Mucosa of rectum (tissue), 2 donors: ENCODE measurements around the gene SMIM1.

Source experiments
- H3K27ac ChIP-seq, 2 donors: one replicate each; pipeline ENCODE4 v1.7.0; 2013; ENCODE audit warnings: inconsistent platforms in 2 of 2, low read depth in 2 of 2, low read length in 2 of 2
- H3K27me3 ChIP-seq, 2 donors: one replicate each; pipeline ENCODE4 v1.7.0; 2013; ENCODE audit warnings: low read length in 2 of 2; ENCODE audit not compliant: control insufficient read depth in 2 of 2, insufficient read depth in 2 of 2
- H3K36me3 ChIP-seq, 2 donors: one replicate each; pipeline ENCODE4 v1.7.0; 2013; ENCODE audit warnings: low read length in 2 of 2; ENCODE audit not compliant: control insufficient read depth in 2 of 2, insufficient read depth in 2 of 2
- H3K4me1 ChIP-seq, 2 donors: one replicate each; pipeline ENCODE4 v1.7.0; 2013; ENCODE audit warnings: low read length in 2 of 2, mild to moderate bottlenecking in 1 of 2; ENCODE audit not compliant: control insufficient read depth in 2 of 2, insufficient read depth in 2 of 2
- H3K4me3 ChIP-seq, 2 donors: one replicate each; pipeline ENCODE4 v1.7.0; 2013; ENCODE audit warnings: low read length in 2 of 2
- H3K9ac ChIP-seq, 2 donors: one replicate each; pipeline ENCODE4 v1.7.0; 2013; ENCODE audit warnings: low read length in 2 of 2, low read depth in 1 of 2, mild to moderate bottlenecking in 1 of 2
- H3K9me3 ChIP-seq, 2 donors: one replicate each; pipeline ENCODE4 v1.7.0; 2013; ENCODE audit warnings: low read length in 2 of 2; ENCODE audit not compliant: control insufficient read depth in 2 of 2
- donor health status: healthy.
- donor health status: Normal muscosa, but diverticular disease.

The SMIM1 gene

DNA sequence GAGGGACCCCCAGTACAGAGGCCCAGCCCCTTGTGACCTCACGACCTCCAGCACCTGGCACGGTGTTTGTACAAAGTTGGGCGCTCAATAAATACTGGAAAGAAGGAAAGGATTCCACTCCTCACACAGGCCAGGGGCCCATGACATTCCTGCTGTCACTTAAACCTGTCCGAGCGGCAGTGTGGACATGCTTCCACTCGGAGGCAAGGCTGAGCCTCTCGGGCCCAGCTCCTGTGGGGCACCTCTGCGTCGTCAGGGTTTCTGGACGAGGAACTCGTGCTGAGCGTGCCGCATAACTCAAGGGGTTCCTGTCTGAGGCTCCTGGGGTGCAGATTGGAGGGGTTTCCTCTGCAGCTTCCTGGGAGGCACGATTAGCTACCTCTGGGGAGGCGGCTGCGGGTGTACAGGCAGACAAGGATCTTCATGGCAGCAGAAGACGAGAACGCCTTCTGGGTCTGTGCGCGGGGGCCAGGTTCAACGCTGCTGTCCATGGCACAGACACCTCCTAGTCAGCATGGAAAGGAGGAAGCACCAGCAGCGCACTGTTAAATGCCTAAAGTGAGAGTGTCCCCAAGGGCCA lies 3.6 kb upstream of the SMIM1 start:
- H3K27ac ChIP-seq: no peak overlapping the region
- H3K27me3 ChIP-seq: peaks cover 0 to 4% of the 10 kb centered on the region in 2 donors
- H3K36me3 ChIP-seq: no peaks in the 10 kb centered on the region
- H3K9ac ChIP-seq: no peak overlapping the region
- no peaks in the 10 kb centered on the region for H3K9me3 ChIP-seq
- H3K4me3 ChIP-seq: no peak overlapping the region
- H3K4me1 ChIP-seq: peaks cover 8 to 9% of the 10 kb centered on the region in 2 donors

DNA sequence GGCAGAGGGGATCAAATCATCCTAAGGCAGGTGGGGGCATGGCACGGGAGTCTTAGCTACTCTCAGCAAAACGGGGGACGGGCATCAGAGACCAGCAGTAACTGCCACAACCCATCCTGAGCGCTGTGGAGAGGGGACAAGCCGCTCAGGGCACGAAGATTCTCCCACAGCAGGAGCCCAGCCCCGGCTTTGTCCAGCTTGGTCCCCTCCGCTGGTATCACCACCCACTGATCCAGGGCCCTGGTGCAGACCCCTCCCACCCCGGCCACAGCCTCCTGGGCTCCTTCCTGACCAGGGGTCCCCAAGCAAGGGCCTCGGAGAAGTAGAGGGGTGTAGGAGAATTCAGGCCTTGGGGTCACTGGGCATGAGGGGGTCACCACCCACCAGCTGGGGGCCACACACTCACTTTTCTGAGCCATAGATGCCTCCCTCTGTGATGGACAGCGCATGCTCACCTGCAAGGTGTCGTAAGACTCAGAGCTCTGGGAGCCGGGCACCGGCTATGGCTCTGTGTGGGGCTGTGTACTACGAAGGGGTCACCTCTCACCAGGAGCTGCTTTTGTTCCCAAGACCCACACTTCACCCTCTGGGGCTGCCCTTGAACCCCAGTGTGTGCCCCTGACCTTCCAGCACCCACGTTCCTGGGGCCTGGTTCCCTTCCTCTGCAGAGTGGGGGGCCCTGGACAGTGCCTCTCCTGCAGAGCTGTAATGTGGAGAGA lies 2.3 kb upstream of the SMIM1 start:
- no peak overlapping the region for H3K4me3 ChIP-seq

DNA sequence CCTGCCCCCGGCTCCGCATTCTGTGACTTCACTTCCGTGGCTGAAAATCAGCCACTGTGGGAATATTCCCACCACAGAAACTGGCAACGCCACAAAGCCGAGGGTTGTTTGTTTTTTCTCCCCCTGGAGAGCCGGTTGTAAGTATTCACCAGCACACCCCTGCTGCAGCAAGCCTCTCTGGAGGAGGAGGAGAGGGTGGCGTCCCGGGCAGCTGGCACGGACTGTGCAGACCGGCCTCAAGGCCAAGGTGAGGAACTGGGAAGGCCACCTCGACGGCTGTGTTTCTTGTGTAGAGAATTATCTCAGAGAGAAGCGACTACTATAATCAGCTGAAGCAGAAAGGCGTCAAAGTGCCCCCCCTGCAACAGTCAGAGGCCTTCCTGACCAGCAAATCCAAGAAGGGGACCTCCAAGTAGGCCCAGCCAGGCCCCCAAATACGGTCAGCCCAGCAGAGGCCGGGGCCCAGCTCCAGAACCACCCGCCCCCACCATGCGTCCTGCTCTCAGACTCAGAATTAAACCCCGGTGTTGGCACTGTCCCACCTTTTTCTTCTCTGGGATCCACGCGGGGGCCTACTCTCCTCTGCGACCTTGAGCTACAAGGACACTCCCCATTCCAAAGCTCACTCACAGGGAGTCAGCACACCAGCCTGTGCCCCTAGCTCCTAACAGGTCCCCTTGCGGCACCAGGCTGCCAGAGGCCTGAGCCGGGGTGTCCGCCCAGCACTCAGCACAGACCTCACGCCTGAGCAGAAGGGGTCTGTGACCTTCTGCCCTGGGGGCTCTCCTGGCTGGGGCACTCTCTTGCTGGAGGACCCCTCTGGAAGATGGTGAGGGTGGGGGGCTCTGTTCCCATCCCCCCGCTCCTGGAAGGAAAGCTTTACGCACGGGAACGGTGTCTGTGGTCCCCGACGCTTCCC lies 1.2 kb upstream of the SMIM1 start:
- Histone ChIP-seq H3K36me3 (no peaks in the 10 kb centered on the region), H3K4me3 (peak overlapping the region; percentile 49 to 61), H3K9me3 (no peaks in the 10 kb centered on the region), H3K27me3 (peaks cover 0 to 4% of the 10 kb centered on the region in 2 donors), H3K27ac (no peak overlapping the region), H3K4me1 (peaks cover 15 to 23% of the 10 kb centered on the region in 2 donors), H3K9ac (peak overlapping the region in 1 of 2 donors; percentile 42)

More for the DNA sequence above, 2.3 kb upstream of the SMIM1 start:
- Histone ChIP-seq H3K27me3 (peaks cover 0 to 4% of the 10 kb centered on the region in 2 donors), H3K9ac (no peak overlapping the region), H3K4me1 (peaks cover 9 to 12% of the 10 kb centered on the region in 2 donors), H3K9me3 (no peaks in the 10 kb centered on the region), H3K36me3 (no peaks in the 10 kb centered on the region), H3K27ac (no peak overlapping the region)

DNA sequence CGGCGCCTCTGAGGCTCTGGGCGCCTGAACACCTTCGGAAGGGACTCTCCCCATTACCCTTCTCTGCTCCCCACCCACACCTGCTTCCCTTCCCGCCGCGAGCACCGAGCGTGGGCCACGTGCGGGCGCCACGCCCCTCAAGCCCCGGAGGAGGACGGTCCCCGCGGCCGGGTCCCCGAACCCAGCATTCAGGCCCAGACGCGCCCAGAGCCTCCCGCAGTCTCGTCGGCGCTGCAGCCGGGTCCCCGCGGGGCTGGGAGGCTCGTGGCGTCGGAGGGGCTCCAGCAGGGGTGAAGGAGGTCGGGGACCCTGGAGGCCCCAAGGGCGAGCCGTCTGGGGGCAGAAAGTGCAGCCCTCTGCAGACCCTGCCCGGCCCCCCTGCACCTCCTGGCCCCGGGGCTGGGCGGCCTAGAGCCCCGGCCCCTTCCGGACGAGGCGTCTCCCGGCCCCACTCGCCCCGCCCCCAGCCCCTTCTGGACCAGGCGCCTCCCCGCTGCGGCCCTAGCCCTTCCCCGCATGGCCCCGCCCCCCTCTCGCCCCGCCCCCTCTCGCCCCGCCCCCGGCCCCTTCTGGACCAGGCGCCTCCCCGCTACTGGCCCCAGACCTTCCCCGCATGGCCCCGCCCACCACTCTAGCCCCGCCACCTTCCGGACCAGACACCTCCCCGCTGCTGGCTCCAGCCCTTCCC lies 378 bp upstream of the SMIM1 start:
- Histone ChIP-seq H3K9me3 (no peaks in the 10 kb centered on the region), H3K4me1 (peaks cover 15 to 23% of the 10 kb centered on the region in 2 donors), H3K27ac (no peak overlapping the region), H3K4me3 (peak overlapping the region; percentile 49 to 61), H3K27me3 (peaks cover 0 to 4% of the 10 kb centered on the region in 2 donors), H3K9ac (peak overlapping the region; percentile 17 to 42), H3K36me3 (no peaks in the 10 kb centered on the region)

DNA sequence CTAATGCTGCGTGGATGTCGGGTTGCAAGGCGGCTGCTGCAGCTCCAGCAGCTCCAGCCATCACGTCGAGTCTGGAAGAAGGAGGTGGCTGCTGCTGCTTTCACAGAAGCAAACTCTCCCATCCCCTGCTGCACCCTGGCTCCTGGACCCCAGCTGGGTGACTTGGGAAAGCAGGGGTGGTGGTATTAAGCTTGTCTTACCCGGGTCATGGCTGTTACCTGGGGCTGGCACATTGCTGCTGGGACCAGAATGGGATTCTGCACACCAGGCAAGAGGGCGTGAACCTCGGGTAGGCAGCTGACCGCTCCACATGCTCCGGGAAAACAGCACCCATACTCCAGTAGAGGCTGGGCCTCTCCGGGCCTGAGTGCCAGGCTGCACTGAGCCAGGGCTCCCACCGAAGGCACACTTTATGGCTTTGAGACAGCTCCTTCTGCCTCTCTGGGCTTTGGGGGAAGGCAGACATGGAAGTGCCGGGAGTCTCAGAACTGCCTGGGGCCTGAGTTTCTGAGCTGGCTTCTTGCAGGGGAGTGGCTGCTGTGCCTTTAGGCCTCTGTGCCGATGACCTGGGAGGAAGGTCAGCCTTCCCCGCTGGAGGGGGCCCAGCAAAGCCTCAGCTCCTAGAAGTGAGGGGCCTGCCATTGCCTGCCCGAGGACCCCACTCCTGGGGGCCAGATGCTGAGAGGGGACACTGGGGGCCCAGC lies 1.2 kb downstream of the SMIM1 start:
- Histone ChIP-seq H3K4me3 (peak overlapping the region in 1 of 2 donors; percentile 54), H3K9me3 (no peaks in the 10 kb centered on the region), H3K27me3 (peaks cover 0 to 4% of the 10 kb centered on the region in 2 donors), H3K4me1 (peaks cover 15 to 23% of the 10 kb centered on the region in 2 donors), H3K27ac (no peak overlapping the region), H3K9ac (no peak overlapping the region), H3K36me3 (no peaks in the 10 kb centered on the region)

DNA sequence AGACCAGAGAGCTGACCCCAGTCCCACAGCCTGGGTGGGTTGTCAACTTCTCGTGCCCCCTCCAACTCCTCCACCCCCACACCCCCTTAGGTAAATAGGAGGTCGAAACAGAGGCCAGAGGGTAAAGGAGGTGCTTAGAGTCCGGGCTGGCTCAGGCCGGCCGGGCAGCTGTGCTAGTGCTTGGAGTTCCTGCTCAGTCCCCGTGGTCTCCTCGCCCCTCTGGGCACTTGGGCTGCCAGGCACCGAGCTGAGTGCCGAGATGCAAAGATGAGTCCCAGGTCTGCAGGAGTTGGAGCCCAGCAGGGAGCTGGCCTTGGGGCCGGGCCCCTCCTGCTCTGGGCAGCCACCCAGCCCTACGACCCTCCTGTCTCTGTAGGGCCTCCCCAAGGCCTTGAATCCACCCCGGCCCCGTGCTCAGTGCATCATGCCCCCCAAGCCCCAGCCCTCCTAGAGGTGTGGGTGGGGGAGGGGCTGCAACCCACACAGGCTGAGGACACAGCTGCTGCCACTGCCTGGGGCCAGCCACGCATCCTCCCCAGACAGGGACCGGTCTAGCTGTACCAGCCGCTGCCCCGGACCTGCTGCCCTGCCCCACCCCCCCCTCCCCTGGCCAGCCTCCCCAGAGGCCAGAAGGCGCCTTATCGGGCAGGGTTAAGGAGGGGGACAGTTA lies 1.9 kb downstream of the SMIM1 start:
- no peak overlapping the region for H3K27ac ChIP-seq
- H3K27me3 ChIP-seq: peaks cover 0 to 4% of the 10 kb centered on the region in 2 donors
- no peaks in the 10 kb centered on the region for H3K9me3 ChIP-seq
- peaks cover 0 to 4% of the 10 kb centered on the region in 2 donors for H3K36me3 ChIP-seq
- H3K4me1 ChIP-seq: peaks cover 15 to 23% of the 10 kb centered on the region in 2 donors
- no peak overlapping the region for H3K4me3 ChIP-seq
- no peak overlapping the region for H3K9ac ChIP-seq

DNA sequence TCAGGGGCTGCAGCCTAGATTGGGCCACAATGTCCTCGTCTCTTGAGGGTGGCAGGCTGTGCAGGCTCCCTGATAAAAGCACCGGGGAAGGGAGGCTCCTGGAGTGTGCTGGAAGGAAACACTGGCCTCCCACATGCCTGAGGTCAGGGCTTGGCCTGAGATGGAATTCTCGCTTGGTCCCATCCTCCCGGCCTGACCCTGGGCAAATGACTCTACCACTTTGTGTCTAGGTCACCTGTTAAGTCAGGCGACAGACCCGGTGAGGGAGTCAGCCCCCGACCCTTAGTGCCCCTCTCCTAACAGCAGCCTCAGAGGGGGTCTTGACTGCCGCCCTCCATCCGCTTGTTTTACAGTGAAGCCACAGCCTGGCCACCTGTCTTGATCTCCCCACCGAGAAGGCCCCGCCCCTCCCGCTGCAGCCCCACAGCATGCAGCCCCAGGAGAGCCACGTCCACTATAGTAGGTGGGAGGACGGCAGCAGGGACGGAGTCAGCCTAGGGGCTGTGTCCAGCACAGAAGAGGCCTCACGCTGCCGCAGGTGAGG lies 2.5 kb downstream of the SMIM1 start:
- no peak overlapping the region for H3K4me3 ChIP-seq
- no peaks in the 10 kb centered on the region for H3K9me3 ChIP-seq
- H3K27ac ChIP-seq: no peak overlapping the region
- H3K9ac ChIP-seq: no peak overlapping the region
- peaks cover 0 to 4% of the 10 kb centered on the region in 2 donors for H3K27me3 ChIP-seq
- peaks cover 15 to 23% of the 10 kb centered on the region in 2 donors for H3K4me1 ChIP-seq
- H3K36me3 ChIP-seq: peaks cover 5 to 10% of the 10 kb centered on the region in 2 donors

DNA sequence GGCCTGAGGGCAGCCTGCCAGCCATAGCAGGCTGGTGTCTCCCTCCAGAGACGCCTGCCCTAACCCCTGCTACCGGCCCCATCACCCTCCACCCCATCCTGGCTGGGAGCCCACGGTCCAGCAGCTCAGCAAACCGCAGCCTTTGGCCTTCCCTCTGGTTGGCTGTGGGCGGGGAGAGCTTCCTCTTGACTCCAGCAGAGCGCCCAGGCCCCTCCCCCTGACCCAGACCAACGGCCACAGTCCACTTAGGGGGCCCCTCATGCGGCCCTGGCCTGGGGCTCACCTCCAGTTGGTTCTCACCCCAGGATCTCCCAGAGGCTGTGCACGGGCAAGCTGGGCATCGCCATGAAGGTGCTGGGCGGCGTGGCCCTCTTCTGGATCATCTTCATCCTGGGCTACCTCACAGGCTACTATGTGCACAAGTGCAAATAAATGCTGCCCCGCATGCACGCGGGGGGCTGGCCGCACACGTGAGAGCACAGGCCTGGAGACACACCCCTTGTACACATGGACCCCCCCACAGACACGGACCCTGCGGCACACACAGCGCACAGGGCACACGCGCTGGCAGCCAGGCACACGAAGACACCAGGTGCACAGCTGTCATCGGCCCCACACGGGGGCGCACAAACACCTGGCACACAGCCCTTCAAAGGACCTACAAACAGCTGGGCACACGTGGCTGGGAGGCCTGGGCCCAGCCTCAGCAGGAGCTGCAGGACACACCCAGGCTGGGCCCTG lies 3.1 kb downstream of the SMIM1 start:
- Histone ChIP-seq H3K9me3 (no peaks in the 10 kb centered on the region), H3K4me3 (no peak overlapping the region), H3K27me3 (peaks cover 0 to 4% of the 10 kb centered on the region in 2 donors), H3K36me3 (peaks cover 11 to 16% of the 10 kb centered on the region in 2 donors), H3K9ac (no peak overlapping the region), H3K27ac (no peak overlapping the region), H3K4me1 (peaks cover 15 to 23% of the 10 kb centered on the region in 2 donors)
